Measurements from ENCODE around the gene CD2.

DNA sequence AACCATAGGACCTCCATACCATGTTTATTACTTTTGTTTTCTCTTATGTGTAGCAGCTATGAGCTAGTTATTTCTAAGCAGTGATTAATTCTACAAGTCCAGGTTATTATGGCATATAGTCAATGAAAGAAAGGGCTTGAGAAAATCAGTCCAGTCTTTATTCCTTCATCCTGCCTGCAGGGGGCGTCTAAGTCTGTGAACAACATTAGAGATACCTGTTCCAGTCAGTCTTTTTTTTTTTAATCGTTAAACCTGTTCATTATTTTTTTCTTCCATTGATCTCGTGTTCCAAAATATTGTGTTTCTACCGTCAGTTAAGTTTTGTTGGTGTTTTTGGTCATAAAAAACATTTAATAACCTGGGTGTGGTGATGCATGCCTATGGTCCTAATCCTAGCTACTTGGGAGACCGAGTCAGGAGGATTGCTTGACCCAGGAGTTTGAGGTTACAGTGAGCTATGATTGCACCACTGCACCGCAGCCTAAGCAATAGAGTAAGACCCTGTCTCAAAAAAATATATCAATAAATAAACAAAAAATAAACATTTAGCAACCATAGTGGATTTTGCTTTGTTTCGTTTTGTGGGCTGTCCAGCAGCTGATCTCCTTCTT is 29.4 kb upstream of the CD2 start:
- no peak for TF ChIP-seq POLR2AphosphoS5 (IDR thresholded peaks at IDR 0.05)
- TF ChIP-seq, protein P1, sequence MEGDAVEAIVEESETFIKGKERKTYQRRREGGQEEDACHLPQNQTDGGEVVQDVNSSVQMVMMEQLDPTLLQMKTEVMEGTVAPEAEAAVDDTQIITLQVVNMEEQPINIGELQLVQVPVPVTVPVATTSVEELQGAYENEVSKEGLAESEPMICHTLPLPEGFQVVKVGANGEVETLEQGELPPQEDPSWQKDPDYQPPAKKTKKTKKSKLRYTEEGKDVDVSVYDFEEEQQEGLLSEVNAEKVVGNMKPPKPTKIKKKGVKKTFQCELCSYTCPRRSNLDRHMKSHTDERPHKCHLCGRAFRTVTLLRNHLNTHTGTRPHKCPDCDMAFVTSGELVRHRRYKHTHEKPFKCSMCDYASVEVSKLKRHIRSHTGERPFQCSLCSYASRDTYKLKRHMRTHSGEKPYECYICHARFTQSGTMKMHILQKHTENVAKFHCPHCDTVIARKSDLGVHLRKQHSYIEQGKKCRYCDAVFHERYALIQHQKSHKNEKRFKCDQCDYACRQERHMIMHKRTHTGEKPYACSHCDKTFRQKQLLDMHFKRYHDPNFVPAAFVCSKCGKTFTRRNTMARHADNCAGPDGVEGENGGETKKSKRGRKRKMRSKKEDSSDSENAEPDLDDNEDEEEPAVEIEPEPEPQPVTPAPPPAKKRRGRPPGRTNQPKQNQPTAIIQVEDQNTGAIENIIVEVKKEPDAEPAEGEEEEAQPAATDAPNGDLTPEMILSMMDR (IDR thresholded peaks at IDR 0.05) = peak; percentile 49 to 68 (median 58)

Data from esophagus muscularis mucosa (tissue), 3 donors.